ENCODE data around the gene SERTAD2.

SERTAD2 gene

GRCh38 chr2:64646007-64646880, 7.5 kb downstream of the SERTAD2 start:
- peak; percentile 37 for DNase-seq

- peak; percentile 82 for DNase-seq
These were observed 9.0 kb downstream of the SERTAD2 start for GRCh38 chr2:64644458-64645382.

GRCh38 chr2:64643838-64644457, 9.8 kb downstream of the SERTAD2 start:
- no peak for DNase-seq

GRCh38 chr2:64641599-64641998, 12.1 kb downstream of the SERTAD2 start:
- no peak for DNase-seq

- DNase-seq, result no peak
These were observed 13.3 kb downstream of the SERTAD2 start for GRCh38 chr2:64640153-64641044.

GRCh38 chr2:64639691-64640090, 14.0 kb downstream of the SERTAD2 start:
- DNase-seq, result no peak

- no peak for DNase-seq
These were observed 15.1 kb downstream of the SERTAD2 start for GRCh38 chr2:64638502-64639120.

- no peak for DNase-seq
These were observed 15.8 kb downstream of the SERTAD2 start for GRCh38 chr2:64637931-64638330.

- no peak for DNase-seq
These were observed 16.6 kb downstream of the SERTAD2 start for GRCh38 chr2:64637000-64637635.

- DNase-seq, result no peak
These were observed 17.5 kb downstream of the SERTAD2 start for GRCh38 chr2:64635976-64636911.

GRCh38 chr2:64634345-64635267, 19.1 kb downstream of the SERTAD2 start:
- DNase-seq, result no peak

- no peak for DNase-seq
These were observed 20.6 kb downstream of the SERTAD2 start for GRCh38 chr2:64632835-64633819.

GRCh38 chr2:64631771-64632170, 21.9 kb downstream of the SERTAD2 start:
- no peak for DNase-seq

GRCh38 chr2:64630752-64631151, 23.0 kb downstream of the SERTAD2 start:
- DNase-seq, result no peak

GRCh38 chr2:64629875-64630274, 23.8 kb downstream of the SERTAD2 start:
- DNase-seq, result no peak

GRCh38 chr2:64629329-64629781, 24.4 kb downstream of the SERTAD2 start:
- DNase-seq, result no peak
